ENCODE results near the gene FAU. TPM values are rescaled to one million over a fixed set of nuclear protein-coding genes. Genes with fewer than 3 reads are reported as not detected.
A peak's percentile ranks its signal among the peaks of the same experiment; 100 is the strongest.

The FAU gene
- total and polyA plus RNA-seq, 10 of the 15 experiments (the other 5 are each of a cell fraction or from before 2014, with no cell fraction given) = 332 to 1,347 (median 990) TPM

GRCh38 chr11:65170058-65170534 is 48.2 kb upstream of the FAU start, which contains the start of gene SPDYC:
Gene SPDYC, plus strand, starts transcription at chr11:65170233. Its CDS starts 1,125 bp downstream, at chr11:65171358.
- RAD21 ChIA-PET (ENCODE audit: unreplicated experiment) = no interaction called here
- Histone ChIP-seq H3K79me2 (ENCODE audit: control insufficient read depth, insufficient read depth, low read length) (no peaks in the 10 kb centered on the region), H4K20me1 (ENCODE audit: control insufficient read depth, insufficient read depth) (no peaks in the 10 kb centered on the region), H3K36me3 (ENCODE audit: control insufficient read depth in 2 of 2, insufficient read depth in 2 of 2, low read length in 1 of 2) (no peaks in the 10 kb centered on the region), H3K27me3 (replicated peaks in 1 of 2; ENCODE audit: control insufficient read depth in 2 of 2, insufficient read depth in 2 of 2, low read length in 1 of 2) (no peaks in the 10 kb centered on the region), H3K4me1 (ENCODE audit: control insufficient read depth, insufficient read depth, low read length) (peaks cover 6% of the 10 kb centered on the region), H3K4me3 (no peak within 1 kb of the TSS), H3K9ac (ENCODE audit: control insufficient read depth, insufficient read depth, low read length) (peak within 1 kb of the TSS; percentile 26; the same call in 1 of the 2 replicates), H3K9me3 (replicated peaks; ENCODE audit: control insufficient read depth, insufficient read depth, low read length) (no peaks in the 10 kb centered on the region), H2AFZ (ENCODE audit: control insufficient read depth, low read depth, low read length) (peak within 1 kb of the TSS; percentile 98), H3K4me2 (ENCODE audit: control insufficient read depth, insufficient read depth) (no peak within 1 kb of the TSS), H3K27ac (ENCODE audit: control insufficient read depth, insufficient read depth) (peak within 1 kb of the TSS; percentile 16)
- POLR2A ChIA-PET = no interaction called here
- DNase-seq (ENCODE audit: low read depth, low spot score) (no peak), ATAC-seq (no peak), FAIRE-seq (no peak)
- intact Hi-C loops (cut with micrococcal nuclease; ENCODE audit: unreplicated experiment) = no loop called here
- SMC1A ChIA-PET (ENCODE audit: uncharacterized antibody, unreplicated experiment) = interaction anchor here (1.6 kb wide), 1 partner anchor 10 kb away, joined by 4 read pairs; no protein-coding TSS in a partner anchor
- CTCF ChIA-PET = interaction anchor here (0.9 kb wide), 1 partner anchor 33 kb away, joined by 3 read pairs; no protein-coding TSS in a partner anchor
- in situ Hi-C loops (cut with MboI) = no loop called here
- BruUV-seq (replicated peaks) = no TSS peak
- 93% methylated on average over 21 of the region's 21 CpGs for WGBS (ENCODE audit: insufficient coverage, insufficient replicate concordance, low lambda C conversion rate, missing lambda C conversion rate)
- TF ChIP-seq YBX1 (IDR thresholded peaks at IDR 0.05) (no peak), NFXL1 (IDR thresholded peaks at IDR 0.05; ENCODE audit: borderline replicate concordance) (no peak), SMC3 (IDR thresholded peaks at IDR 0.05; ENCODE audit: borderline replicate concordance, low read length) (no peak), YY1 (IDR thresholded peaks at IDR 0.05; ENCODE audit: low read depth, low read length) (no peak)

- no peak for FAIRE-seq
- peaks cover 6% of the 10 kb centered on the region for H3K4me1 ChIP-seq (ENCODE audit: control insufficient read depth, insufficient read depth, low read length)
- no peak for DNase-seq (ENCODE audit: low read depth, low spot score)
- H3K4me2 ChIP-seq (ENCODE audit: control insufficient read depth, insufficient read depth) = no peak overlapping the region
- BruUV-seq (replicated peaks) = no TSS peak
- H3K79me2 ChIP-seq (ENCODE audit: control insufficient read depth, insufficient read depth, low read length) = no peaks in the 10 kb centered on the region
- no peaks in the 10 kb centered on the region for H4K20me1 ChIP-seq (ENCODE audit: control insufficient read depth, insufficient read depth)
- H3K9me3 ChIP-seq (replicated peaks; ENCODE audit: control insufficient read depth, insufficient read depth, low read length) = no peaks in the 10 kb centered on the region
- SMC1A ChIA-PET (ENCODE audit: uncharacterized antibody, unreplicated experiment) = interaction anchor here (0.6 kb wide), 2 partner anchors 11 to 348 kb away, joined by 3 to 4 read pairs; no protein-coding TSS in a partner anchor
- POLR2A ChIA-PET = interaction anchor here (0.5 to 0.8 kb wide), 3 partner anchors 34 to 985 kb away, joined by 3 read pairs; no protein-coding TSS in a partner anchor
- no peak for TF ChIP-seq NKRF (conservative IDR thresholded peaks at IDR 0.05)
- TF ChIP-seq POLR2A (IDR thresholded peaks at IDR 0.05; ENCODE audit: low read depth, low read length) = peak; percentile 52; the same call in 1 of the 2 replicates
- ATAC-seq = peak; percentile 47; the same call in 2 of the 3 replicates
- in situ Hi-C loops (cut with MboI) (no loop called here), intact Hi-C loops (cut with micrococcal nuclease; ENCODE audit: unreplicated experiment) (no loop called here)
- RAD21 ChIA-PET (ENCODE audit: unreplicated experiment) = no interaction called here
- H3K36me3 ChIP-seq (ENCODE audit: control insufficient read depth in 2 of 2, insufficient read depth in 2 of 2, low read length in 1 of 2) = no peaks in the 10 kb centered on the region
- H3K4me3 ChIP-seq = no peak overlapping the region
- peak overlapping the region; percentile 16 for H3K27ac ChIP-seq (ENCODE audit: control insufficient read depth, insufficient read depth)
- CTCF ChIA-PET = interaction anchor here (0.9 to 1.0 kb wide), 2 partner anchors 11 to 34 kb away, joined by 3 to 6 read pairs; no protein-coding TSS in a partner anchor
- peak overlapping the region; percentile 98 for H2AFZ ChIP-seq (ENCODE audit: control insufficient read depth, low read depth, low read length)
- H3K9ac ChIP-seq (ENCODE audit: control insufficient read depth, insufficient read depth, low read length) = peak overlapping the region; percentile 26; the same call in 1 of the 2 replicates
- no peaks in the 10 kb centered on the region for H3K27me3 ChIP-seq (replicated peaks in 1 of 2; ENCODE audit: control insufficient read depth in 2 of 2, insufficient read depth in 2 of 2, low read length in 1 of 2)
- 14% methylated on average over 11 of the region's 11 CpGs for WGBS (ENCODE audit: insufficient coverage, insufficient replicate concordance, low lambda C conversion rate, missing lambda C conversion rate)
Measured at GRCh38 chr11:65169164-65169641, 47.3 kb upstream of the FAU start.

All from GM12878 (cell line).